Activated naive CD4-positive, alpha-beta T cell treated with anti-CD3 and anti-CD28 coated beads, Interleukin-2, amount 10 ng/mL, durations not matched to agents 7 days and 5 days (primary cell): Measurements from ENCODE around the gene ANKRD24.
"Not testable (repeated sequence)": the region's sequence is repeated elsewhere in the genome, so short reads cannot be mapped to it uniquely, and the experiment has no call there.

Experiments
- CTCF ChIA-PET: fragments of 350-600 bp; sonication (Branson Sonifier 250); formaldehyde crosslinking; loops from one replicate; lab custom pipeline; 2021; ENCODE audit warnings: antibody characterized with exemption; lab: Charles Lee
- DNase-seq: peaks from one replicate; pipeline ENCODE4 v3.0.0-alpha.2; 2020
- H3K27ac Mint-ChIP-seq: one replicate; pipeline ENCODE4 v1.8.0; 2021; ENCODE audit warnings: mild to moderate bottlenecking, moderate library complexity, mixed read lengths
- H3K27me3 Mint-ChIP-seq: one replicate; pipeline ENCODE4 v1.8.0; 2021; ENCODE audit warnings: mild to moderate bottlenecking, mixed read lengths
- H3K36me3 Mint-ChIP-seq: one replicate; pipeline ENCODE4 v1.8.0; 2021; ENCODE audit warnings: mixed read lengths
- H3K4me1 Mint-ChIP-seq: one replicate; pipeline ENCODE4 v1.8.0; 2021; ENCODE audit warnings: mixed read lengths
- H3K4me3 Mint-ChIP-seq: one replicate; pipeline ENCODE4 v1.8.0; 2021; ENCODE audit warnings: mild to moderate bottlenecking, moderate library complexity, mixed read lengths
- H3K9me3 Mint-ChIP-seq: one replicate; pipeline ENCODE4 v1.8.0; 2021; ENCODE audit warnings: mixed read lengths

ANKRD24 gene

DNA sequence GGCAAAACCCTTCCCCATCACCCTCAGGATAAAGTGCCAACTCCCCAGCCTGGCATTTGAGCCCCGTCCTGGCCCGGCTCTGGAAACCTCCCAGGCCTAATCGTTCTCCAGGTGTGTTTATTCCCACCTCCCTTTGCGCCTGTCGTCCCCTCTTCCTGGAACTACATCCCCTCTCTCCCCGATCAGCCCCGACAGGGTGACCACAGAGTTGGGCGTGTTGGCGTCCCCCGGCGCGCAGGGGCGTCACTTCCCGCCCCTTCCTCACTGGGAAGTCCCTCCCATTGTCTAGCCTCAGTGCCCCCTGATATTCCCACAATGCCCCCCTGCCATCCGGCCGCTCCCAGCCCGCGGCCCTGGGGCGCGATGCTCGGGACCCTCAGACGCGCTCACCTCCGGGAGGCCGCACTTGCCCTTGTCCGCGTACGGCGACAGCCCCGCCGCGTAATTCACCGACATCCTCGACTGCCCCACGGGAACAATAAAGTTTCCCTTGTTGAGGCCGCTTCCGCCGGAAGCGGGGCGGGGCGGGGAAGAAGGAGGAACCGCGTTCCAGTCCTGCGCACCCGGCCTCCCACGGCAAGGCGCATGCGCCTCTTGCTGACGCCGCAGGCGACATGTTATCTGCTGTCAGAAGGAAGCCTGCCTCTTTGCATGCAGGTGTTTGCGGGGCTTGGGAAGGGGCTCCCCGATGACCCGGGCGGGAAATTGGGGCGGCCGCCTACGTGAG is at the start of gene ANKRD24, which contains the start of gene SIRT6:
TSS of gene ANKRD24 (plus strand) at position 606 of the 727 bp plus-strand sequence. CDS start 3,737 bp downstream, outside the sequence.
TSS of gene SIRT6 (minus strand) at position 480 of the 727 bp plus-strand sequence. CDS start at position 456, 24 bp downstream.
- Mint-ChIP-seq H3K4me3 (peak within 1 kb of the TSS; percentile 98), H3K36me3 (peaks cover 22% of the 10 kb centered on the region), H3K27ac (peak within 1 kb of the TSS; percentile 96), H3K27me3 (peaks cover 26% of the 10 kb centered on the region), H3K9me3 (no peaks in the 10 kb centered on the region), H3K4me1 (peaks cover 49% of the 10 kb centered on the region)
- peak; percentile 97 for DNase-seq
- CTCF ChIA-PET = no interaction called here

DNA sequence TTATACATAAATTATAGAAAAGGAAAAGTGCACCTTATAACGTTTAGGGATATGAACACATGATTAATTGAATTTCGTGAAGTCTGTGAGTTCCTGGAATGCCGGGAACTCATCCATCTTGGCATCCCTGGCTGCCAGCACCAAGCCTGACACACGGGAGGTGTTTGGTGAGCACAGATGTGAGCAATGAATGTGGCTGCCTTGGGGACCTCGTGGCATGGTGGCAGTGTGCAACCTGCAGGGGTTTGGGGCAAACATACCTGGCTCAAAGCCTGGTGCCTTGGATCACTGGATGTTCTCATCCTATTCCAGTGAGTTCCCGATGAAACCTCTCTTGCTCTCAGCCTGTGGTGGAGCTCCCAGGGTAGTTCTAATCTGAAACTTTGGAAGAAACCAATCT is 48.1 kb upstream of the ANKRD24 start:
- H3K36me3 Mint-ChIP-seq = no peaks in the 10 kb centered on the region
- H3K27ac Mint-ChIP-seq = no peak overlapping the region
- no peak for DNase-seq
- H3K4me1 Mint-ChIP-seq = peaks cover 3% of the 10 kb centered on the region
- no peaks in the 10 kb centered on the region for H3K9me3 Mint-ChIP-seq
- CTCF ChIA-PET = interaction anchor here (1.1 kb wide), 1 partner anchor 29 kb away, joined by 3 read pairs; no protein-coding TSS in a partner anchor
- H3K27me3 Mint-ChIP-seq = peaks cover 43% of the 10 kb centered on the region
- H3K4me3 Mint-ChIP-seq = no peak overlapping the region

DNA sequence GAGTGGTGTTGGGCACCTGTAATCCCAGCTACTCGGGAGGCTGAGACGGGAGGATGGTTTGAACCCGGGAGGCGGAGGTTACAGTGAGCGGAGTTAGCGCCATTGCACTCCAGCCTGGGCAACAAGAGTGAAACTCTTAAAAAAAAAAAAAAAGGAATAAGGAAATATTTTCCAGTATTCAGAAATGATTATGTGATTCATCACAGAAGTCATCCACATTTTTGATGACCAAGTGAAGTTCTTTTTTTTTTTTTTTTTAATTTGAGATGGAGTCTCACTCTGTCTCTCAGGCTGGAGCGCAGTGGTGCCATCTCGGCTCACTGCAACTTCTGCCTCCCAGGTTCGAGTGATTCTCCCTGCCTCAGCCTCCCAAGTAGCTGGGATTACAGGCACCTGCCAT is 47.1 kb upstream of the ANKRD24 start:
- H3K9me3 Mint-ChIP-seq, H3K36me3 Mint-ChIP-seq, H3K4me3 Mint-ChIP-seq, DNase-seq, H3K27ac Mint-ChIP-seq: not testable (repeated sequence)
- peaks cover 48% of the 10 kb centered on the region for H3K27me3 Mint-ChIP-seq
- CTCF ChIA-PET = interaction anchor here (1.1 kb wide), 1 partner anchor 30 kb away, joined by 3 read pairs; no protein-coding TSS in a partner anchor
- peaks cover 13% of the 10 kb centered on the region for H3K4me1 Mint-ChIP-seq

DNA sequence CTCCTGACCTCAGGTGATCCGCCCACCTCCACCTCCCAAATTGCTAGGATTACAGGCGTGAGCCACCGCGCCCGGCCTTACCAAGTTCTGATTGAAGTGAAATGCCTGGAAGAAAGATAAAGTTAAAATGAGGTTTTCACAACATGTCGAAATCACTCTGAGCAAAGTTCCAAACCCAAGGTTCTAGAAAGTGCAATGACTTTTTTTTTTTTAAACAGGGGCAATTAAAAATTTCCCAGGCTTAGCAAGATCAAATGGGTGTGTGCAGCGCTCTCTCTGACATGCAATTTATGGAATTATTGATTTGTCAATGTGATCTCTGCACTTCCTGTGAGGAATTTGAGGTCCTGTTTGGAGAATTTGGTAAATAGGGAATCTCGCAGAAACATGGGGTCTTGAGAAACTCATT is 45.8 kb upstream of the ANKRD24 start:
- Mint-ChIP-seq H3K36me3 (no peaks in the 10 kb centered on the region), H3K27me3 (peaks cover 42% of the 10 kb centered on the region), H3K4me1 (peaks cover 16% of the 10 kb centered on the region), H3K27ac (no peak overlapping the region), H3K9me3 (no peaks in the 10 kb centered on the region), H3K4me3 (no peak overlapping the region)
- CTCF ChIA-PET = interaction anchor here (0.7 kb wide), 1 partner anchor 73 kb away, joined by 3 read pairs; no protein-coding TSS in a partner anchor
- no peak for DNase-seq

DNA sequence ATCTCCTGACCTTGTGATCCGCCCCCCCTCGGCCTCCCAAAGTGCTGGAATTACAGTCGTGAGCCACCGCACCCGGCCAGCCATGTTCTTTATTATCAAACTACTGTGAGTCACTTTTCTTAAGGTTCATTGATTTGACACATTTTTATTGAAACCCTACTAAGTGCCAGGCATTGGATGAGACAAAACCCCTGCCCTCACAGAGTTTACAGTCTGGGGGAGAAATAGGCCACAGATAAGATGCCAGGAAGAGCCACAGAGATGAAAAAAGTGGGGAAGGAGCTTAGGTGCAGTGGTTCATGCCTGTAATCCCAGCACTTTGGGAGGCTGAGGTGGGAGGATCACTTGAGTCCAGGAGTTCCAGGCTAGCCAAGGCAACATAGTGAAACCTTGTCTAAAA is 44.0 kb upstream of the ANKRD24 start:
- Mint-ChIP-seq H3K9me3 (no peaks in the 10 kb centered on the region), H3K27me3 (peaks cover 38% of the 10 kb centered on the region), H3K27ac (no peak overlapping the region), H3K36me3 (no peaks in the 10 kb centered on the region), H3K4me1 (peaks cover 16% of the 10 kb centered on the region), H3K4me3 (no peak overlapping the region)
- CTCF ChIA-PET = interaction anchor here (1.0 to 3.2 kb wide), 3 partner anchors 21 to 151 kb away, joined by 3 to 18 read pairs (median 4); no protein-coding TSS in a partner anchor
- DNase-seq = no peak

DNA sequence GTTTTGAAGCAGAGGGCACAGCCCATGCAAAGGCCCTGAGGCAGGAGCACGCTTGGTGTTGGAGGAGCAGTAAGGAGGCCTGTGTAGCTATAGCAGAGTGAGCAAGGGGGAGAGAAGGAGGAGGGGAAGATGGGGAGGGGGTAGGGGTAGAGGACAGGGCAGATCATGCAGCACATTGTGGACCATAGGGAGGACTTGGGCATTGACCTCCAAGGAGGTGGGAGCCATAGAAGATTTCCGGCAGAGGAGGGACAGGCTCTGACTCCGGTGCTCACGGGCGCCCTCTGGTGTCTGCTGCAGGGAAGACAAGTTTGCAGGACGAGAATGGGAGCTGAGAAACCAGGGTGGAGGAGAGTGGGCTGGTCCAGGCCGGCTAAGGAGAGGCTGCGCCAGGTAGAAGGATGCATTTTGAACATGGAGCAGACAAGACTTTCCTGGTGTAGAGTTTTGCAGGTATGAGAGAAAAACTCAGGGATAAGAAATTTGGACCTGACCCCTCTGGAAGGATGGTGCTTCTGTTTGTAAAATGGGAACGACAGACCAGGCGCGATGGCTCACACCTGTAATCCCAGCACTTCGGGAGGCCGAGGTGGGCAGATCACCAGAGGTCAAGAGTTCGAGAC is 42.8 kb upstream of the ANKRD24 start:
- CTCF ChIA-PET = interaction anchor here (0.6 to 3.2 kb wide), 28 partner anchors 9 to 635 kb away, joined by 3 to 18 read pairs (median 5); partner anchors contain the start of genes EEF2 and PIAS4
- no peaks in the 10 kb centered on the region for H3K36me3 Mint-ChIP-seq
- DNase-seq = peak; percentile 92
- H3K27me3 Mint-ChIP-seq = peaks cover 38% of the 10 kb centered on the region
- no peak overlapping the region for H3K4me3 Mint-ChIP-seq
- H3K27ac Mint-ChIP-seq = no peak overlapping the region
- peaks cover 16% of the 10 kb centered on the region for H3K4me1 Mint-ChIP-seq
- no peaks in the 10 kb centered on the region for H3K9me3 Mint-ChIP-seq

DNA sequence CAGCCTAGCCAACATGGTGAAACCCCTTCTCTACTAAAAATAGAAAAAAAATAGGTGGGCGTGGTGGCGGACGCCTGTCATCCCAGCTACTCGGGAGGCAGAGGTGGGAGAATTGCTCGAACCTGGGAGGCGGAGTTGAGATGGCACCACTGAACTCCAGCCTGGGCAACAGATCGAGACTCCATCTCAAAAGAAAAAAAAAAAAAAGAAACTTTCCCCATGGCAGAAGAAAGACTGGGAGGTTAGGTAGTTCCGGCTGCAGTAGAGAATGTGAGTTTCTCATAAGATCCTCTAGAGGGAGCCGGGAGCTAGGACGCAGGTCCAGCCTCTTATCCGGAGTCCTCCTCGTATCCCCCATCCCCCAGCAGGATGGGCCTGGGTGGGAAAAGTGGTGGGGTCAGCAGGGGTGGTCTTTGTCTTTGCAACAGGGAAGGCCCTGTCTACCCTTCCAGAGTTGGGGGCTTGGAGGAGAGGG is 42.2 kb upstream of the ANKRD24 start:
- H3K9me3 Mint-ChIP-seq = no peaks in the 10 kb centered on the region
- peaks cover 36% of the 10 kb centered on the region for H3K27me3 Mint-ChIP-seq
- no peak overlapping the region for H3K27ac Mint-ChIP-seq
- H3K36me3 Mint-ChIP-seq = no peaks in the 10 kb centered on the region
- H3K4me3 Mint-ChIP-seq = no peak overlapping the region
- CTCF ChIA-PET = interaction anchor here (0.6 to 3.2 kb wide), 28 partner anchors 9 to 654 kb away, joined by 3 to 18 read pairs (median 5); partner anchors contain the start of genes EEF2 and PIAS4
- H3K4me1 Mint-ChIP-seq = peaks cover 16% of the 10 kb centered on the region
- peak; percentile 45 for DNase-seq

DNA sequence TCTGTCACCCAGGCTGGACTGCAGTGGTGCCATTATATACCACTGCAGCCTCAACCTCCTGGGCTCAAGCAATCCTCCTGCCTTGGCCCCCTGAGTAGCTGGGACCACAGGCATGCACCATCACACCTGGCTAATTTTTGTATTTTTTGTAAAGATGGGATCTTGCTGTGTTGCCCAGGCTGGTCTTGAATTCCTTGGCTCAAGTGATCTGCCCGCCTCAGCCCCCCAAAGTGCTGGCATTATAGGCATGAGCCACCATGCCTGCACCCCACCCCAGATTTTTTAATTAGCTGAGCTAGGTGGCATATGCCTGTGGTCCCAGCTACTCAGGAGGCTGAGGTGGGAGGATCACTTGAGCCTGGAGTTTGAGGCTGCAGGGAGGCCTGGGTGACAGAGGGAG is 39.6 kb upstream of the ANKRD24 start:
- not testable (repeated sequence) for H3K4me3 Mint-ChIP-seq, DNase-seq, H3K36me3 Mint-ChIP-seq, H3K27ac Mint-ChIP-seq, H3K9me3 Mint-ChIP-seq
- CTCF ChIA-PET = interaction anchor here (2.2 kb wide), 1 partner anchor 44 kb away, joined by 7 read pairs; no protein-coding TSS in a partner anchor
- peaks cover 16% of the 10 kb centered on the region for H3K4me1 Mint-ChIP-seq
- H3K27me3 Mint-ChIP-seq = peaks cover 42% of the 10 kb centered on the region

DNA sequence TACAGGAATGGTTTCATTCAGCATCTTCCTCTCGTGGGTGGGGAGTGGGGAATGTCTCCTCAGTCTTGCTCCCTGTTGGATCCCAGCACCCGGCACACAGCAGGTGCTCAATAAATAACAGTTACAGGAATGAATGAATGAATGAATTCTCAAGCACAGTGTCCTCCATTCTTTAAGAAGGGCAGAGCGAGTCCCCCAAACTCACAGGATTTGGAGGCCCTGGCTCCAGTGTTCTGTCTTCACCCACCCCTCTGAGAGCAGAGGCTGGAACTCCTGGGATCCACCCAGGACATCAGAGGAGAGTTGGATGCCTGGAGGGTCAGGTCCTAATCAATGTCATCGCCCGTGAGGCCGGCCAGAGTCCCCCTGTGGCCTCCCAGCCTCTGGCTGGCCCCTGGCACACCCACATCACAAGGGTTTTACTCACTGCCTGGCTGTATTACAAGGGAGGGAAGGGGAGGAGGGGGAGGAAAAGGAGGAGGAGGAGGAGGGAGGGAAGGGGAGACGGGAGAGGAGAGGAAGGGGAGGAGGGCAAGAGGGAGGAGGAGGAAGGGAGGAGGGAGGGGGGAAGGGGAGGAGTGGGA is 37.7 kb upstream of the ANKRD24 start:
- Mint-ChIP-seq H3K4me3 (no peak overlapping the region), H3K27me3 (peaks cover 43% of the 10 kb centered on the region), H3K36me3 (no peaks in the 10 kb centered on the region), H3K27ac (no peak overlapping the region), H3K4me1 (peaks cover 9% of the 10 kb centered on the region), H3K9me3 (no peaks in the 10 kb centered on the region)
- no peak for DNase-seq
- CTCF ChIA-PET = interaction anchor here (0.6 kb wide), 1 partner anchor 151 kb away, joined by 3 read pairs; no protein-coding TSS in a partner anchor

DNA sequence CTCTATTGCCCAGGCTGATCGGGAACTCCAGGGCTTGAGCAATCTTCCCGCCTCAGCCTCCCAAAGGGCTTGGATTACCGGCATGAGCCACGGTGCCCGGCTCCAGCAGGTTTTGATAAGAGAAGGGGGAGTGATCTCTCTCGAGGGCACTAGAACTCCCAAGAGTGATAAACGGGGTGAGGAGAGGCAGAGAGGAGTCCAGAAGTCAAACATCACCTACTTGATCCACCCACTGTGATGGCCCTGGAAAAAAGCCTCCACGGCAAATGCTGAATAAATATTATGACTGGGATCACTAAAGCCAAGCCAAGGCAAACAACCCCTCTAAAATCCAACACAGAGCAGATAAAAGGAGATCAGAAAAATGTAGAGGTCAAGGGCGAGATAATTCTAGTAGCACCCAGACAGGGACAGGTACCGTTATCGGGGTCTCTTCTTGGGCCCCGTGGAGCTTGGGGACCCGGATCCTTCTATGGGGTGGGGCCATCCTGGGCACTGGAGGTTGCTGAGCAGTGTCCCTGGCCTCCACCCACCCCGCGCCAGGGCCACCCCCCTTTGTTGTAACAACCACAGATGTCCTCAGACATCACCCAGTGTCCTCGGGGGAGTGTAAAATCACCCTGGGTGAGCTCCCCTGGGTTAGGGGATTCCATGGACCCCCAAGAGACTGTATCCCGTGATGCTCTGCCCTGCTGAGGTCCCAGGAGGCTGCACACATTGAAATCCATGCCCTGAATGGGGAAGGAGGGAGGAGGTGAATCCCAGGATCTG is 32.8 kb upstream of the ANKRD24 start:
- CTCF ChIA-PET = interaction anchor here (2.9 kb wide), 1 partner anchor 10 kb away, joined by 9 read pairs; no protein-coding TSS in a partner anchor
- no peak for DNase-seq
- Mint-ChIP-seq H3K4me3 (no peak overlapping the region), H3K9me3 (no peaks in the 10 kb centered on the region), H3K4me1 (peaks cover 11% of the 10 kb centered on the region), H3K36me3 (no peaks in the 10 kb centered on the region), H3K27ac (no peak overlapping the region), H3K27me3 (peaks cover 55% of the 10 kb centered on the region)

DNA sequence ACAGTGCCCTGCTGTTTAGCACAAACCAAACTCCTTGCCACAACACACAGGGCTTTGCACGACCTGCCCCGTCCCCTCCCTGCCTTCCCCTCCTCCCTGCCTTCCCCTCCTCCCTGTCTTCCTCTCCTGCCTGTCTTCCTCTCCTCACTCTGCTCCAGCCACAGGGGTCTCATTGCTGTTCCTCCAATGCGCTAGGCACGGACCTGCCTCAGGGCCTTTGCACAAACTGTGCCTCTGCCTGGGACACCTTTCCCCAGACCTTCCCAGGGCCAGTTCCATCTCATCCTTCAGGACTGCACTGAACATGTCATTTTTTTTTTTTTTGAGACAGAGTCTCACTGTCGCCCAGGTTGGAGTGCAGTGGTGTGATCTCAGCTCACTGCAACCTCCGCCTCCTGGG is 30.9 kb upstream of the ANKRD24 start:
- no peak overlapping the region for H3K27ac Mint-ChIP-seq
- H3K4me3 Mint-ChIP-seq = no peak overlapping the region
- no peak for DNase-seq
- peaks cover 11% of the 10 kb centered on the region for H3K4me1 Mint-ChIP-seq
- H3K27me3 Mint-ChIP-seq = peaks cover 55% of the 10 kb centered on the region
- no peaks in the 10 kb centered on the region for H3K36me3 Mint-ChIP-seq
- no peaks in the 10 kb centered on the region for H3K9me3 Mint-ChIP-seq
- CTCF ChIA-PET = interaction anchor here (1.0 kb wide), 1 partner anchor 12 kb away, joined by 3 read pairs; no protein-coding TSS in a partner anchor

DNA sequence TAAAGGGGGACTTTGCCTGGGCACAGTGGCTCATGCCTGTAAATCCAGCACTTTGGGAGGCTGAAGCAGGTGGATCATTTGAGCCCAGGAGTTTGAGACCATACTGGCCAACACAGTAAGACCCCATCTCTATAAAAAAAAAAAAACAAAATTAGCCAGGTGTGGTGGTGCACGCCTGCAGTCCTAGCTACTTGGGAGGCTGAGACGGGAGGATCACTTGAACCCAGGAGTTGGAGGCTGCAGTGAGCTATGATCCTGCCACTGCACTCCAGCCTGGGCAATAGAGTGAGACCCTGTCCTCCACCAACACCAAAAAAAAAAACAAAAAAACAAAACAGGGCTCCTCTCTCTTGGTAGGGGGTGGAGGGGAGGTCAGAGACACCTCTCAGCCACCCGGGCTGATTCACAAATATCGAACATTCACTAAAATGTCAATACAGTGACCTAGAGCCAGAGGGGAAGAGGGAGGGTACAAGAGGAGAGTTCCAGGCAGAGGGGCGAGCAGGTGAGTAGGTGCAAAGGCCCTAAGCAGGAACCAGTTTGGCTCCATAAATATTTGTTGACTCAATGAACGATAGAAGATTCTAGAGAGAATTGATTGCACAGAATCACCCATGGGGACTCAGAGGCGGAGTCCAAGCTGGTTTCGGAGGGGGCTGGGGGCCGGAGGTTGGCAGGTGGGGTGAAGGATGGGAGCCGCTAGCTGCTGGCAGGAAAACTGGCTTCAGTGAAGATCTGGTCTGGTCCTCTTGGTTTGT is 30.1 kb upstream of the ANKRD24 start:
- Mint-ChIP-seq H3K4me3 (no peak overlapping the region), H3K27ac (no peak overlapping the region), H3K4me1 (peaks cover 11% of the 10 kb centered on the region), H3K27me3 (peaks cover 59% of the 10 kb centered on the region), H3K36me3 (no peaks in the 10 kb centered on the region), H3K9me3 (no peaks in the 10 kb centered on the region)
- no peak for DNase-seq
- CTCF ChIA-PET = no interaction called here
